SK-N-SH treated with all-trans-retinoic acid at 6 μM for 48 hours (cell line): ENCODE measurements around the gene CAMTA2.

Experiments used
- ATAC-seq: fragments of 200-7000 bp; cut with Tn5 transposase; 3 replicates; pipeline ENCODE4 v1.9.1; 2020; ENCODE audit warnings: mild to moderate bottlenecking, moderate library complexity
- BACH2 ChIP-seq: fragments of 250-450 bp; sonication (Bioruptor Pico); IDR thresholded peaks from 2 replicates; pipeline ENCODE4 v1.9.0; 2021; ENCODE audit warnings: mild to moderate bottlenecking, borderline replicate concordance
- CREB5 ChIP-seq: fragments of 250-450 bp; sonication (Bioruptor Pico); IDR thresholded peaks from 2 replicates; pipeline ENCODE4 v1.5.1; 2020; ENCODE audit warnings: low read depth, mild to moderate bottlenecking, moderate library complexity
- CSDC2 ChIP-seq: fragments of 250-450 bp; sonication (Bioruptor Pico); IDR thresholded peaks from 2 replicates; pipeline ENCODE4 v1.5.0; 2020; ENCODE audit warnings: mild to moderate bottlenecking, moderate library complexity
- ESRRG ChIP-seq: fragments of 250-450 bp; sonication (Bioruptor Pico); IDR thresholded peaks from 2 replicates; pipeline ENCODE4 v1.6.1; 2021; ENCODE audit warnings: mild to moderate bottlenecking
- GLIS3 ChIP-seq: fragments of 250-450 bp; sonication (Bioruptor Pico); IDR thresholded peaks from 2 replicates; pipeline ENCODE4 v1.5.0; 2020; ENCODE audit warnings: mild to moderate bottlenecking, moderate library complexity
- ISL1 ChIP-seq: fragments of 250-450 bp; sonication (Bioruptor Pico); IDR thresholded peaks from 2 replicates; pipeline ENCODE4 v2.1.2; 2022; ENCODE audit warnings: mild to moderate bottlenecking, moderate library complexity
- OSR1 ChIP-seq: fragments of 250-450 bp; sonication (Bioruptor Pico); IDR thresholded peaks from 2 replicates; pipeline ENCODE4 v1.8.0; 2022; ENCODE audit warnings: moderate library complexity, mild to moderate bottlenecking, inconsistent platforms
- PATZ1 ChIP-seq: fragments of 250-450 bp; sonication (Bioruptor Pico); IDR thresholded peaks from 2 replicates; pipeline ENCODE4 v1.8.0; 2020; ENCODE audit warnings: mild to moderate bottlenecking, moderate library complexity, borderline replicate concordance
- PPARA ChIP-seq: fragments of 250-450 bp; sonication (Bioruptor Pico); IDR thresholded peaks from 2 replicates; pipeline ENCODE4 v1.5.0; 2020; ENCODE audit warnings: mild to moderate bottlenecking, borderline replicate concordance
- RARB ChIP-seq: fragments of 250-450 bp; sonication (Bioruptor Pico); IDR thresholded peaks from 2 replicates; pipeline ENCODE4 v1.8.0; 2021; ENCODE audit warnings: mild to moderate bottlenecking, moderate library complexity
- SNAI2 ChIP-seq: fragments of 250-450 bp; sonication (Bioruptor Pico); IDR thresholded peaks from 2 replicates; pipeline ENCODE4 v1.5.0; 2020; ENCODE audit warnings: mild to moderate bottlenecking, moderate library complexity
- TCF4 ChIP-seq: fragments of 250-450 bp; sonication (Bioruptor Pico); IDR thresholded peaks from 2 replicates; pipeline ENCODE4 v1.8.0; 2021; ENCODE audit warnings: mild to moderate bottlenecking, moderate library complexity, borderline replicate concordance
- TOX ChIP-seq: fragments of 250-450 bp; sonication (Bioruptor Pico); IDR thresholded peaks from 2 replicates; pipeline ENCODE4 v1.8.0; 2021; ENCODE audit warnings: mild to moderate bottlenecking, moderate library complexity, borderline replicate concordance
- ZC3H10 ChIP-seq: fragments of 250-450 bp; sonication (Bioruptor Pico); IDR thresholded peaks from 2 replicates; pipeline ENCODE4 v1.5.1; 2021; ENCODE audit warnings: mild to moderate bottlenecking, moderate library complexity
- ZFP3 ChIP-seq: fragments of 250-450 bp; sonication (Bioruptor Pico); IDR thresholded peaks from 2 replicates; pipeline ENCODE4 v1.5.0; 2020; ENCODE audit warnings: mild to moderate bottlenecking, moderate library complexity
- ZFP30 ChIP-seq: fragments of 450-650 bp; formaldehyde crosslinking; IDR thresholded peaks from 2 replicates; pipeline ENCODE4 v1.5.0; 2022; ENCODE audit warnings: mild to moderate bottlenecking, moderate library complexity
- ZNF565 ChIP-seq: fragments of 450-650 bp; formaldehyde crosslinking; conservative IDR thresholded peaks from 2 replicates; pipeline ENCODE4 v1.5.0; 2020; ENCODE audit warnings: low read depth, mild to moderate bottlenecking, moderate library complexity
- ZNF70 ChIP-seq: fragments of 450-650 bp; formaldehyde crosslinking; IDR thresholded peaks from 2 replicates; pipeline ENCODE4 v1.5.0; 2020; ENCODE audit warnings: mild to moderate bottlenecking, moderate library complexity
- ZNF8 ChIP-seq: fragments of 450-650 bp; formaldehyde crosslinking; IDR thresholded peaks from 2 replicates; pipeline ENCODE4 v1.5.0; 2020; ENCODE audit warnings: mild to moderate bottlenecking, moderate library complexity
- TF ChIP-seq, protein P1 (sequence below): fragments of 250-450 bp; sonication (Bioruptor Pico); IDR thresholded peaks from 2 replicates; pipeline ENCODE4 v1.8.0; 2021; ENCODE audit warnings: low read depth, mild to moderate bottlenecking, moderate library complexity, borderline replicate concordance

Gene CAMTA2

DNA sequence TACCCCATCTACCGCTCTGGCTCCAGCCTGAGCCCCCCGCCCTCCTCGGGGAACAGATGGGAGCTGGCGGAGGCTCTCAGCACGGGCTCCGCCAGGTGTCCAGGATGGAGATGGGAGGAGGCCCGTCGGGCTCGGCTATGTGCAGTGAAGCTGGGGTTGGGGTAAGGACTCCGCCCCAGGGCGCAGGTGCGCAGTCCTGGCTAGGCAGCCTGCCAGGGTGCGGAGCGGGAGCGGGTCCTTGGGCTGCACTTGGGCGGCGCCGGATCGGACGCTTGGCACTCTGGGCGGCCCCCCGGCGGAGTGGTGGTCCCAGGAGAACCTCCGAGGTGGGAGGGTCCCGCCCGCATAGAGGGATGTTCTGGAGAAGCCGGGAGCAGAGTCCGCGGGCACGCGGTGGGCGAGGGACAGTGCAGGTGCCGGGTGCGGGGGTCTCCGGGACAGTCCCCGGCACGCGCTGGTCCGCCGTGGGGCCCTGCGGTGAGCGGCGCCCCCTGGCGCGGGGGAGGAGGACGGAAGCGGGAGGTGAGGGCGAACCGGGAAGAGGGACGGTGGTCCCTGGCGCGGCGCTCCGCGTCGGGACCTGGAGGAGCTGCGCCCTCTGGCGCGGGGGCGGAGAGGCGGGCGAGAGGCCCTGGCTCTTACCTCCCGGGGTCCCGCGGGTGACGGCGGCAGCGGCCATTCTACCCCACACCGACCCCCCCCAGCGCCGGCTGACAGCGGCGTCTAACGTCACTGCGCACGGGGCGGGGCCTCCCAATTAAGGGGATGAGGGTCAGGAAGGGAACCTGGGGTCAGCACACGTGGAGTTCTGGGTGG lies at the start of gene CAMTA2:
TSS of gene CAMTA2 (minus strand) at position 725 of the 816 bp plus-strand sequence. CDS start 1,453 bp downstream, outside the sequence.
- ATAC-seq = peak; percentile 93
- TF ChIP-seq ZFP3 (CRISPR knock-in tag) (0 out of 2 replicates have a peak, but pooled peaks have one; percentile 30), CSDC2 (CRISPR knock-in tag) (0 out of 2 replicates have a peak, but pooled peaks have one; percentile 5), RARB (CRISPR knock-in tag) (no peak)
- TF ChIP-seq, protein P1, sequence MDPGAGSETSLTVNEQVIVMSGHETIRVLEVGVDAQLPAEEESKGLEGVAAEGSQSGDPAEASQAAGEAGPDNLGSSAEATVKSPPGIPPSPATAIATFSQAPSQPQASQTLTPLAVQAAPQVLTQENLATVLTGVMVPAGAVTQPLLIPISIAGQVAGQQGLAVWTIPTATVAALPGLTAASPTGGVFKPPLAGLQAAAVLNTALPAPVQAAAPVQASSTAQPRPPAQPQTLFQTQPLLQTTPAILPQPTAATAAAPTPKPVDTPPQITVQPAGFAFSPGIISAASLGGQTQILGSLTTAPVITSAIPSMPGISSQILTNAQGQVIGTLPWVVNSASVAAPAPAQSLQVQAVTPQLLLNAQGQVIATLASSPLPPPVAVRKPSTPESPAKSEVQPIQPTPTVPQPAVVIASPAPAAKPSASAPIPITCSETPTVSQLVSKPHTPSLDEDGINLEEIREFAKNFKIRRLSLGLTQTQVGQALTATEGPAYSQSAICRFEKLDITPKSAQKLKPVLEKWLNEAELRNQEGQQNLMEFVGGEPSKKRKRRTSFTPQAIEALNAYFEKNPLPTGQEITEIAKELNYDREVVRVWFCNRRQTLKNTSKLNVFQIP (CRISPR knock-in tag) = no peak

DNA sequence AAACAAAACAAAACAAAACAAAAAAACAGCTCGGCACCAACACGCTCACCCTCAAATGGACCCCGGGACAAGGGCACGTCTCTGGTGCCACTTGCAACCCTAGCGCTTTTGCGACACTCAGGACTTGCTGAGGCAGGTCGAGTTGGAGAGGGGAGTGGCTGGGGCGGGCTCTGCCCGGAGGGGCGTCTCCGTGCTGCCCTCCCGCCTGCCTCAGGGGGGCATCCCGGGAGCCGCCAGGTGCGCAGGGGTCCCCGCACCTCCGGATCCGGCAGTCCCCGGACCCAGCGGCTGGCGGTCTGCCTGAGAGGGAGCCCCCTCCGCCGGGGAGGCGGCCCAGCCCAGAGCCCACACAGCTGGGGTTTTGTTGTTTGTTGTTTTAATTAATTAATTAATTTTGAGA lies 47.8 kb upstream of the CAMTA2 start, which contains the start of gene SLC52A1:
TSS of gene SLC52A1 (minus strand) at position 112 of the 400 bp plus-strand sequence. CDS start 820 bp downstream, outside the sequence.
- no peak for TF ChIP-seq BACH2 (CRISPR knock-in tag)
- TF ChIP-seq PPARA = no peak
- TF ChIP-seq TOX (CRISPR knock-in tag) = no peak
- TF ChIP-seq ISL1 = no peak
- TF ChIP-seq, protein P1 (CRISPR knock-in tag) = no peak
- no peak for TF ChIP-seq SNAI2 (CRISPR knock-in tag)
- no peak for TF ChIP-seq ZNF8 (CRISPR knock-in tag)
- no peak for TF ChIP-seq CSDC2 (CRISPR knock-in tag)
- no peak for TF ChIP-seq TCF4
- ATAC-seq = peak; percentile 39; the same call in 2 of the 3 replicates

GRCh38 chr17:5034651-5035050 lies 47.2 kb upstream of the CAMTA2 start:
- ATAC-seq = no peak
- TF ChIP-seq GLIS3 (CRISPR knock-in tag) (no peak), ZC3H10 (CRISPR knock-in tag) (no peak), CSDC2 (CRISPR knock-in tag) (no peak), ESRRG (CRISPR knock-in tag) (no peak), ZNF565 (no peak), PPARA (no peak), CREB5 (no peak), SNAI2 (CRISPR knock-in tag) (no peak), PATZ1 (no peak)

- TF ChIP-seq ESRRG (CRISPR knock-in tag) (no peak), OSR1 (CRISPR knock-in tag) (no peak), BACH2 (CRISPR knock-in tag) (no peak), ZFP3 (CRISPR knock-in tag) (no peak), TOX (CRISPR knock-in tag) (no peak)
- TF ChIP-seq, all 23 proteins: peak for 0
- no peak for ATAC-seq
These were observed 46.6 kb upstream of the CAMTA2 start for GRCh38 chr17:5034063-5034462.

- no peak for ATAC-seq
- TF ChIP-seq ZNF70 = no peak
- TF ChIP-seq, protein P1 (CRISPR knock-in tag) = no peak
- TF ChIP-seq PATZ1 = no peak
- no peak for TF ChIP-seq ZFP3 (CRISPR knock-in tag)
- TF ChIP-seq ZNF8 (CRISPR knock-in tag) = no peak
- TF ChIP-seq ZFP30 (CRISPR knock-in tag) = no peak
These were observed 46.0 kb upstream of the CAMTA2 start for GRCh38 chr17:5033352-5034015.
